Measurements from ENCODE around the gene IMMP2L.
A peak's percentile ranks its signal among the peaks of the same experiment; 100 is the strongest.
"Not testable (repeated sequence)": the region's sequence is repeated elsewhere in the genome, so short reads cannot be mapped to it uniquely, and the experiment has no call there.

The IMMP2L gene

DNA sequence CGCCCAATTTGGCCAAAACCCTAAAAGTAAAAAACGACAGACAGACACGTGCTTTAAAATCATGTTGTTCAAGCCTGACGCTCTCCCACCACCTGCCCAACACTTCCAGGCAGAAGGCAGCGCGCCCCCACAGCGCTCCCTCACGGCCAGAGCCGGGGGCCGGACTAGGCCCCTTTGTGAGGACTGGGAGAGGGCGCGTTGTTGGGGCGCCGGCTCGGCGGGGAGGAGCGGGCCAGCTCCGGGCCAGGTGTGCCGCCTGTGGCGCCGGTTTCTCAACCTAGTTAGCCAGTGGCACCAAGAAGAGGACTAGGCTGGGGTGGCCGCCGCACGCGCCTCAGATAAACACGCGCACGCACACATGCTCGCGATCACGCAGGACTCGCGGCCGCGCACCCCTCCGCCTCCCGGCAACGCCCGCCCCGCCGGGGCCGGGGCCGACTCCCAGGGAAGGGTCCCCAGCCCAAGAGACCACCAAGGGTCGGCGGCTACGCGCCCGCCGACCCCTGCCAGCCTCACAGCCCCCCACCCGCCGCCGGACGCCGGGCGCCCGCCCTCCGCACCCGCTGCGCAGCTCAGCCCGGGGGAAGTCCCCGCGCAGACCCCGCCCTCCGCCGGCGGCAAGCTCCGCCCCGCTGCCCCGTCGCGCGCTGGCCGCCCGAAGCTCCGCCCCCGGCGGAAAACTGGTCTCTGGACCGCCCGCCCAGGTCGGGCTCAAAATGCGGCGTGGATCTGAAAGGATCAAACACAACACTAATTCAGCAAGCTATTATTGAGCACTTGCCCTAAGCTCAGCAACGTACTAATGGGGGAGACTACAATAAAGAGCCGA lies at the start of gene IMMP2L:
TSS of gene IMMP2L (minus strand) at position 589 of the 829 bp plus-strand sequence.
- DNase-seq: peak; percentile 81 to 89

DNA sequence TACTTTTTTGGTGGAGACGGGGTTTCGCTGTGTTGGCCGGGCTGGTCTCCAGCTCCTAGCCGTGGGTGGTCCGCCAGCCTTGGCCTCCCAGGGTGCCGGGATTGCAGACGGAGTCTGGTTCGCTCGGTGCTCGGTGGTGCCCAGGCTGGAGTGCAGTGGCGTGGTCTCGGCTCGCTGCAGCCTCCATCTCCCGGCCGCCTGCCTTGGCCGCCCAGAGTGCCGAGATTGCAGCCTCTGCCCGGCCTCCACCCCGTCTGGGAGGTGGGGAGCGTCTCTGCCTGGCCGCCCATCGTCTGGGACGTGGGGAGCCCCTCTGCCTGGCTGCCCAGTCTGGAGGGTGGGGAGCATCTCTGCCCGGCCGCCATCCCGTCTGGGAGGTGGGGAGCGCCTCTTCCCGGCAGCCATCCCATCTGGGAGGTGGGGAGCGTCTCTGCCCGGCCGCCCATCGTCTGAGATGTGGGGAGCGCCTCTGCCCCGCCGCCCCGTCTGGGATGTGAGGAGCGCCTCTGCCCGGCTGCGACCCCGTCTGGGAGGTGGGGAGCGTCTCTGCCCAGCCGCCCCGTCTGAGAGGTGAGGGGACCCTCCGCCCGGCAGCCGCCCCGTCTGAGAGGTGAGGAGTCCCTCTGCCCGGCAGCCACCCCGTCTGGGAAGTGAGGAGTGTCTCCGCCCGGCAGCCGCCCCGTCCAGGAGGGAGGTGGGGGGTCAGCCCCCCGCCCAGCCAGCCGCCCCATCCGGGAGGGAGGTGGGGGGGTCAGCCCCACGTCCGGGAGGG lies 47.4 kb upstream of the IMMP2L start:
- DNase-seq: not testable (repeated sequence)

DNA sequence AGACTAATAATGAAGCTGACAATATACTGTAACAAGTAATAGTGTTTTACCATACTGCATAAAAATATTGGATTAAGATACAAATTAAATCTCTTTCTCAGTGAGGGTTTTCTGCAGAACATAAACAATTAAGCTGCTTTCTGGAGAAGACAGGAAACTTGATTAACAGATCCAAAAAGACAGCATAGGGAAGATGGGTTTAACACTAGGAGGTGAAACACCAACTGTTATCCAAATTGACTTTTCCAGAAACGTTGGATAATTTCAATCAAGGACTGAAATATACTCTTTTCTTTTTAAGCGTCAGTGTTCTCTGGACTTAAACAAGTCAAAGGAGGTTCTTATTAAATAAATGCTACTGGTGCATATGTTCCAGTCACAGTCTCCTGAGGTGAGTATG lies 45.3 kb upstream of the IMMP2L start:
- DNase-seq: no peak

DNA sequence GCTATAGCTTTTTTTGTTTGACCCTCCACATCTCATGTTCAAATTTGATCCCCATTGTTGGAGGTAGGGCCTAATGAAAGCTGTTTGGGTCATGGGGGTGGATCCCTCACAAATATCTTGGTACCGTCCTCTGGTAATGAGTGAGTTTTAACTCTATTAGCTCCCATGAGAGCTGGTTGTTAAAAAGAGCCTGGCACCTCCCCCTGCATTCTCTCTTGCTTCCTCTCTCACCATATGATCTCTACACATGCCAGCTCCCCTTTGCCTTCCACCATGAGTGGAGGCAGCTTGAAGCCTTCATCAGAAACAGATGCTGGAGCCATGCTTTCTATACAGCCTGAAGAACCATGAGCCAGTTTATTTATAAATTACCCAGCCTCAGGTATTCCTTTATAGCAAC lies 43.0 kb upstream of the IMMP2L start:
- no peak for DNase-seq

DNA sequence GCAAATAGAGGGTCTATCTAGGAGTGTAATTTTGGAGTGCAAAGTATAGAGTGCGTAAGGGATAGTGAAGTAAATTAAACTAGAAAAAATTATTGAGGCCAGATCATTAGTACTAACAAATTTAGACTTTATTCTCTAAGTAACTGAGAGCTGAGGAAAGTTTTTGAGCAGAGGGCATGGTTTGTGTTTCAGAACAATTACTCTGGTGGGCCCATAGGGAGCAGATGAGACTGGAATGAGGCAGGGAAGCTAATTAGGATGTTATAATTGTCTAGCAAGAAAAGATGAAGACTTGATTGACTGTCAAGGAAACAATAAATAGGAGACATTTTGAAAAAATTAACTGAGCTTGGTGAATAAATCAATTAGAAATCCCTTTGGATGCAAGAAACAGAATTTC lies 37.8 kb upstream of the IMMP2L start:
- no peak for DNase-seq

DNA sequence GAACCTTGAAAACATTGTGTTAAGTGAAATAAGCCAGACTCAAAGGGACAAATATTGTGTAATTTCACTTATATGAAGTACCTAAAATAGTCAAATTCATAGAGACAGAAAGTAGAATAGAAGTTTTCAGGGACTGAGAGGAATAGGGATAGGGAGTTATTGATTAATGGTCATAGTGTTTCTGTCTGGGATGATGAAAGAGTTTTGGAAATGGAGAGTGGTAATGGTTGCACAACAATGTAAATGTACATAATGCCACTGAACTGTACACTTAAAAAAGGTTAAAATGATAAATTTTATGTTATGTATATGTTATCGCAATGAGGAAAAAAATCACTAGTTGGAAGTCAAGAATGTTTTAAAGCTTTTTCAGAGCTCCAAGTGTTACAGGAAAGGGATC lies 33.5 kb upstream of the IMMP2L start:
- DNase-seq: no peak

DNA sequence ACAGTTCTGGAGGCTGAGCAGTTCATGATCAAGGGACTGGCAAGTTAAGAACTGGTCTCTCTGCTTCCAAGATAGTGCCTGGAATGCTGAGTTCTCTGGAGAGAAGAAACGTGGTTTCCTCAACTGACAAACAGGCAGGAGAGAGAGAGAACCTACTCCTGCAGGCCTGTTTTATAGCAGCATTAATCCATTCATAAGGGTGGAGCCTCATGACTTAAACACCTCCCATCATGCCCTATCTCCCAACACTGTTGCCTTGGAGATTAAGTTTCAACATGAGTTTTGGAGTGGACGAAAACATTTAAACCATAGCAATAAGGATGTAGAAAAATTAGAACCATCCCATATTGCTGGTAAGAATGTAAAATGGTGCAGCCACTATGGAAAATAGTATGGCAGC lies 32.3 kb upstream of the IMMP2L start:
- no peak for DNase-seq

DNA sequence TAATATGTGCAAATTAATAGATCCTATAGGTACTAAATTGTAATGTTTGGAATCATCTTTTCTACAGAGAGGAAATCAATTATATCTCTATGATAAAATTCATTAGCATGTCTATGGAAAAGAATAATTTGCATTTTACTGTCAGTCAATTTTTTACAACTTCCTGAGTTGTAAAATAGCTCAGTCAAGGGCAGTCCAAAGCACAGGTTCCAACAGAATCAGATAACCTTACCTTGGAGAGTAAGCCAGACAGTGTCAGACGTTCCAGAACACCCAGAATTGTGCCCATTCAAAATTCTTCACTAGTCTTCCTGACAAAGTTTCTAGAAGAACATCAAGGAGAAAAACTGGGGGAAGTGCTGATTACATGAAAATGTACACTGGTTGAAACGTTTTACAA lies 31.1 kb upstream of the IMMP2L start:
- DNase-seq: no peak

DNA sequence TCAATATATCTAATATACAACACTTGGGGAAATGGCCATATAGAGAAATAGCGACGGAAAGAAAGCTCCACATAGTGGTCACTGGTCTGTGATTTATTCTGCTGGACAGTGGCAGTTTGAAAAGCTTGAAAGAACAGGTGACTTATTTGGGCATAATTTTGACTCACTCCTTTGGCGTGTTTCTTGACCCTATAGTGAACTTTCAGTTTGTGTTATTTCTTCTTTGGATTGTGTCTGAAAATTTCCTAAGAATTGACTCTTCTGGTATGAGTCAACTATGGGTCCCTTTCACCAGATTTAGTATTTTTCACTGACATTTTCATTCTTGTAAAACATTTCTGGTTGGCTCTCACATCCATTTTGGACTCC lies 25.8 kb upstream of the IMMP2L start:
- no peak for DNase-seq

DNA sequence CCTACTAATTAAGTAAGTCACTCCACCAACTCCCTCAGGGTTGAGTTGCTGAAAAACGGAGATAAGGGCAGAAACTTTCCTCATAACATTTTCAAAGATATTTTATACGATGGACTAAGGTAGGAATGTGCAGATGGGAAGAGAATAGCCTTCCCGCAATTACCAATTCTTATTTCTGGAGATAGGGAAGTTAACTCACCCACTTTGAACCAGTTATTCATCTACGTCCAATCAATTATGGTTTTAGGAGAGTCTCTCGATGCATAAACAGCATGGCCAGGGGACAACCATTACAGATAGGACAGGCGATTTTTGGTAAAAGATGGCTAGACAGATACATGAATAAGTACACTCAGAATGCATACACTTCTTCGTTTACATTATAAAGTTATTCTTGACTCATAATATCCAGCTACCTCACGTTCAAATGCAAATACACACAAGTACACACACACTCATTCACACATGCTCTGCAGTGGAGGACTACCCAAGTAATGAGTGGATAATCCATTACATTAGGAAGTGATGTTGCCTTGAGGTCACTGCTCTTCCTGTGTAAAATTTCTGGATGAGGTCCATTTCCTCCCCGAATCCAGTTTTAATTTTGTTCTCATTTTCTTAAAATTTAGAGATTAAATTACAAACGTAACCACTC lies 25.2 kb upstream of the IMMP2L start:
- no peak for DNase-seq

DNA sequence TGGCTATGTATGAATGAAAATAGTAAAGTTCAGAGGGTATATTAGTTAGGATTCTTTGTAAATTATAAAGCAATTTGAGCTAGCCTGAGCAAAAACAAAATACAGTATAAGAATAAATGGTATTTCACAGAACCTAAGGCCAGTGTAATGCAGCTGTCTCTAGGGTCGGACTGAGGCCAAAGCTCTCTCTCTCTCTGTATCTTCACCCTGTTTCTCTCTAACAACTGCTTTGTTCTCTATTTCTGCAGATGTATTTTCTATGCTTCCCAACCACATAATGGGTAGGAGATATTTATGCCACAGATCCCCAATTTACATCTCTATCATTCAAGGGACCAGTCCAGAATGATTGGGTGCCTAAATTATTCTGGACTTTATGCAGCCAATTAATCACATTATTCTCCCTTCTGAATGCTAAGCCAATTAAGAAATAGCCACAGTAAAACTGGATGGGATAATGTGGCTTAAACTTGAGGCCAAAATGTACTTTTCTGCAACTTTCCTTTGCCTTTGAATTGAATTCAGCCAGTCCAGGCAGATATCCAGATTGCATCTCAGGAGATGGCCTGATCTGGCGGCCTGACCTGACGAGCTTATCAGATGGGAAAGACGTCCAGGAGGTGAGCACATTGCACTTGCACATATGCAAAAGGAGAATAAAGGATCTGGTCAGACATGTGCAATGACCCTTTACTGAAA lies 24.6 kb upstream of the IMMP2L start:
- no peak for DNase-seq

DNA sequence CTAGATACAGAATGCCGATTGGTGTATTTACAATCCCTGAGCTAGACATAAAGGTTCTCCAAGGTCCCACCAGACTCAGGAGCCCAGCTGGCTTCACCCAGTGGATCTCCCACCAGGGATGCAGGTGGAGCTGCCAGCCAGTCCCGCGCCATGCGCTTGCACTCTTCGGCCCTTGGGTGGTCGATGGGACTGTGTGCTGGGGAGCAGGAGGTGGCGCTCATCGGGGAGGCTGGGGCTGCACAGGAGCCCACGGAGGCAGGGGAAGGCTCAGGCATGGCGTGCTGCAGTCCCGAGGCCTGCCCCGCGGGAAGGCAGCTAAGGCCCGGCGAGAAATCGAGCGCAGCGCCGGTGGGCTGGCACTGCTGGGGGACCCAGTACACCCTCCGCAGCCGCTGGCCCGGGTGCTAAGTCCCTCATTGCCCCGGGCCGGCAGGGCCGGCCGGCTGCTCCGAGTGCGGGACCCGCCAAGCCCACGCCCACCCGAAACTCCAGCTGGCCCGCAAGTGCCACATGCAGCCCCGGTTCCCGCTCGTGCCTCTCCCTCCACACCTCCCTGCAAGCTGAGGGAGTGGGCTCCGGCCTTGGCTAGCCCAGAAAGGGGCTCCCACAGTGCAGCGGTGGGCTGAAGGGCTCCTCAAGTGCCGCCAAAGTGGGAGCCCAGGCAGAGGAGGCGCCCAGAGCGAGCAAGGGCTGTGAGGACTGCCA lies 19.6 kb upstream of the IMMP2L start:
- DNase-seq: not testable (repeated sequence)

DNA sequence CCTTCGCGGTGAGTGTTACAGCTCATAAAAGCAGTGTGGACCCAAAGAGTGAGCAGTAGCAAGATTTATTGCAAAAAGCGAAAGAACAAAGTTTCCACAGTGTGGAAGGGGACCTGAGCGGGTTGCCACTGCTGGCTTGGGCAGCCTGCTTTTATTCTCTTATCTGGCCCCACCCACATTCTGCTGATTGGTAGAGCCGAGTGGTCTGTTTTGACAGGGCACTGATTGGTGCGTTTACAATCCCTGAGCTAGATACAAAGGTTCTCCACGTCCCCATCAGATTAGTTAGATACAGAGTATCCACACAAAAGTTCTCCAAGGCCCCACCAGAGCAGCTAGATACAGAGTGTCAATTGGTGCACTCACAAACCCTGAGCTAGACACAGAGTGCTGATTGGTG lies 18.9 kb upstream of the IMMP2L start:
- not testable (repeated sequence) for DNase-seq

DNA sequence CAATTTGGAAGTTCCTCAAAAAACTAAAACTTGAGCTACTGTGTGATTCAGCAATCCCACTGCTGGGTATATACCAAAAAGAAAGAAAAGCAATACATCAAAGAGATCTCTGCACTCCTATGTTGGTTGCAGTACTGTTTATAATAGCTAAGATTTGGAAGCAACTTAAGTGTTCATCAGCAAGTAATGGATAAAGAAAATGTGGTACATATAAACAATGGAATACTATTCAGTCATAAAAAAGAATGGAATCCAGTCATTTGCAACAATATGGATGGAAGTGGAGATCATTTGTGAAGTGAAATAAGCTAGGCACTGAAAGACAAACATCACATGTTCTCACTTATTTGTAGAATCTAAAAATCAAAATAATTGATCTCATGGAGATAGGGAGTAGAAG lies 16.5 kb upstream of the IMMP2L start:
- DNase-seq: no peak

DNA sequence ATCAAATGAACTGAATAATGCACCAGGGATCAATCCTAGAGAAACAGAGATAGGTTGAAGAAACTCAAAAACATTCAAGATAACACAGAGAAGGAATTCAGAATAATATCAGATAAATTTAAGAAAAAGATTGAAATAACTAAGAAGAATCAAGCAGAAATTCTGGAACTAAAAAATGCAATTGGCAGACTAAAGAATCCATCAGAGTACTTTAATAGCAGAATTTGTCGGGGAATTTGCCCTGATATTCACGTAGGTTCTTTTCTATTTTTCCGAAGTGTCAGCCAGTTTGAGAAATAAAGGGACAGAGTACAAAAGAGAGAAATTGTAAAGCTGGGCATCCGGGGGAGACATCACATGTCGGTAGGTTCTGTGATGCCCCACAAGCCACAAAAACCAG lies 9.4 kb upstream of the IMMP2L start:
- DNase-seq: no peak

DNA sequence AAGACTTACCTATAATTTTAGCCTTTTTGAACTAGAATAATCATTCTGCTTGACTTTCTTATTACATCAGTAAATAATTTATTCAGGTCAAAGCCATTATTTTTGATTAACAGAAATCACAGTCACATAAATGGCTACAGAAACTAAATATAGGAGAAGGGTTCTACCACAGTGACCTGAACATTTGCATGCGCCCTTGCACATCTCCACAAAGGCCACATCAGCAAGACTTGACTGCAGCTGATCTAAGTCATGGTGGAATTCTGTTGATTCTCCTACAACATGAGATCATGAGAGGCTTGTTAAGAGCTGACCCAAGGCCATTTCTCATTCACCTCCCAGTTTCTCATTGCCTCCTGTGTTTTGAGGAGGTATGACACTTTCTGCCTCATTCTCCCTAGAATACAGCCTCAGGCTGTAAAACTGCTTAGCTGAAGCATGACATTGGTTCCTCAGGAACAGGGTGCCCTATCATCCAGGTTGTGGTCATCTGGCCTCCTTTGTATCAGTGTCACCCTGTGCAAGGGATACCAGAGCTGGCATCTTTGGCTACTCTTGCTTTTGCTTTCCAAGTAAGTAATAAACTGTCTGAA lies 6.7 kb upstream of the IMMP2L start:
- DNase-seq: no peak

DNA sequence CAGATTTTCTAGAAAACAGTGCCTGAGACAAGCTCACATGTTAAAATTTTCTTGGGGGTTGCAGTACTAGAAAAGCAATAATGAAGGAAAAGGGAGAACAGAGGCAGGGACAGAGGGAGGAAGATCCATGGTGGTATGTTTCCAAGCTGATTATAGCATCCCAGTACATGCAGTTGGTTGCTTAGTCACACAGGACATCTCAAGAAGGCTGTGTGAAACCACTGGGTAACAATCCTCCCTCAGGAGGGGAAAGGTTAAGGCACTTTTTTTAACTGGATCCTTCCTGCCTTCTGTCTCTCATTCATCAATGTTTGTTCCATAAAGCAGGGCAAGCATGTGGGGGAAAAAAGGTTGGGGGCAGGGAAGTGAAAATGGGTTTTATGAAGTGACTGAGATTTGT lies 6.1 kb upstream of the IMMP2L start:
- no peak for DNase-seq

DNA sequence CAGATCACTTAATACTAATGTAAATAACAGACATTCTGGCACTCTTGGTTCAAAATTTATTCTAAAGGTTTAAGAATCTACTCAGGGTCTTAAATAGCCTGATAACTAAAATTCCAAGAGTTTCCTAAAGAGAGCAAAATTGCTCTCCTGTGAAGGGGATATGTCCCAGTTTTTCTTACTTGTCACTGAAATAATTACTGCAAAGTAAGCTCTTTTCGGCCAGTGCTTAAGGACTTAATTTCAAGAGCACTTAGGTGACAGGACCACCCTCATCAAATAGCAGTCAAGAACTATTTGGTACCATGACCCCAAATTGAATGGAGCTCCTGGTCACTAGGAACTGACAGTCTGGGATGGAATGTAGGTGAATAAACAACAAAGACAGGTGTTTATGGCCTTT lies 1.8 kb upstream of the IMMP2L start:
- no peak for DNase-seq

DNA sequence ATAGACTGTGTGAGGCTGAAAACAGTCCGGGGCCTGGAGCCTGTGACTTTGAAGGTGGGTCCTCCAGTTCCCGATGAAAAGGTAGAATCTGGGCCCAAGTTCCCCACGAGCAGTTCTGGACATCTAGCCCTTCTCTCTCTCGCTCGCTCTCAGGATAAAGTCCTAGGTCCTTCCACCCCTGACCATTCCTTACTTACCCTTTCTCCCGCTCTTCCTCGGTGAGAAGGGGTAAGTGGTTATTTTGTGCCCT lies 713 bp downstream of the IMMP2L start:
- DNase-seq: no peak

DNA sequence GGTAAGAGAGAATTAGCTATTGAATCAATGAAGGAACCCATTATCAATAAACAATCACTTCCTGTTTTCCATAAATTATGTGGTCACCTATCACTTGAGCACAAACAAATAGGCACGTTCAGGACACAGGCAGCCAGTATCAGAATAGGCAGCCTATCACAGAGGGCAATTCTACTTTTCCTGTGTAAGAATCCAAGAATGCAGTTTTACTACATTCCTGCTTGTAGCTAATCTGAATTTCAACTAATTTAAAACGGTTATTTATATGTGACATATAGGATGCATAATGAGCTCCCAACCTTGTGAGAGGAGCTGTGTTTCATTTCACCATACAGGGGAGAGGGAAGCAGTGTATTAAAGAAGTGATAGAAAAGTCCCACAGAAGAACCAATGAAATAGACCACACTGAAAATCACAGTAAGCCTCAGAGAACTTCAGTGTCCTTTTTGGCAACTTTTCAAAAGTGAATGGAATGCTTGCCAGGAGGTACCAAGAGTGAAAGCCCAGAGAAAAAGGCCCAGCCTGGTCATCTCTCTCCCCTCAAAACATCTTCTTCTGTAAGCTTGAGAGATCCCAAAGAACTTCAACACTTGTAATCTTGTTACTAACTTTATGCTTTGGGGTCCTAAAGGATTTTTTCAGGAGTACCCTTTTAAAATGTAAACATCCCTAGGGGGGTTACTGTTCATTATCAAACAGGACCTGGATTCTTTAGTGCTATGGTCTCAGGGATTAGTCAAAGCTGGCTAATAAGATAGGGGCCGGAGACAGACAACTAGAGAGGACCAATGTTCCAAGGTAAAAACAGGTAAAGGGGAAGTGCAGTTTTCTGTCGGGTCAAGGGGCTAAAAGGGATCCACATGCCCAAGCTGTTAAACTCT lies 1.3 kb downstream of the IMMP2L start:
- DNase-seq: peak in 1 of 2 experiments; percentile 62

DNA sequence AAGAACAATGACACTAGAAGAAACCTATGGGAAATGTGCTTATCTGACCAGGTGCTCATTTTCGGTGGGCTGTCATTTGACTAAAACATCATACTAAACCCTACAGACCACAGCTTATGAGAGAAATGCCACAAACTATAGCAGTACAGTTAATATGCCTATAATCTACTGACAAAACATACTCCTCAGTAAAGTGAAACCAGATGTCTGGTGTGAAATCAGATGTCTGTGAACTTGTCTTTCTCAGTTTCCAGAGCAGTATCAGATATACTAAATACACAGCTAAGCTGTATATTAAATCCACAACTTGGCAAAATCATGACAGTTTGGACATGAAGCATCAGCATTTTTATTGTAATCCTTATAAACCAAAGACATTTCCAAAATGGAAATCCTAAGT lies 3.3 kb downstream of the IMMP2L start:
- DNase-seq: no peak

DNA sequence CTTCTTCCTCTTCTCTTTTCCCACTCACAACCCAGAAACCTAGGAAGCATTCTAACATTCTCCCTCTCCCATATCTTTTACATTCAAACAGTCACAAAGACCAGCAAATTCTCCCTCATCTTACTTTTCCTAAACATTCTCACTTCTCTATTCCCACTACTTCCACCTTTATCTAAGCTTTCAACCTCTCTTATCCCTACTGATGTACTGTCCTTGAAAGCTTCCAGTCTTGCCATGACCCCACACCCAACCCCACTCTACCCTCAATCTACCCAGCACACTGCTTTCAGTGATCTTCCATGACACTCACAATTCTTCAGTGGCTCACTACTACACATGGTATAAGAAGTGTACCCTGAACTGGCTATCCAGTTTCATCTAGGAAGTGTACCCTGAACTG lies 5.3 kb downstream of the IMMP2L start:
- no peak for DNase-seq
